ENCODE data around the gene PLA2G5.
"Not testable (repeated sequence)": the region's sequence is repeated elsewhere in the genome, so short reads cannot be mapped to it uniquely, and the experiment has no call there.

Gene PLA2G5
- total RNA-seq, result 0 reads per million in 3 donors

- no peak within 1 kb of the TSS for H3K4me3 ChIP-seq (ENCODE audit: insufficient read depth, low read depth, low read length, poor library complexity, severe bottlenecking)
- H3K36me3 ChIP-seq (ENCODE audit: control insufficient read depth, insufficient read depth, low read length), result no peaks in the 10 kb centered on the region
- no peaks in the 10 kb centered on the region for H3K9me3 ChIP-seq (ENCODE audit: control insufficient read depth, low read length)
- no peak for DNase-seq
- no peak within 1 kb of the TSS for H3K27ac ChIP-seq (ENCODE audit: insufficient read depth, low read length, poor library complexity, severe bottlenecking)
- H3K27me3 ChIP-seq (replicated peaks; ENCODE audit: control insufficient read depth, insufficient read depth, low read length, poor library complexity, severe bottlenecking), result no peaks in the 10 kb centered on the region
- H3K4me1 ChIP-seq (ENCODE audit: control insufficient read depth, insufficient read depth, low read length, poor library complexity, severe bottlenecking), result no peaks in the 10 kb centered on the region
Measured at GRCh38 chr1:20069874-20070273, at the start of gene PLA2G5. TSS of gene PLA2G5 (plus strand) at chr1:20070194. CDS start at chr1:20084831, 14,637 bp downstream.

GRCh38 chr1:20028125-20028524, 41.9 kb upstream of the PLA2G5 start:
- no peak overlapping the region for H3K27ac ChIP-seq (ENCODE audit: insufficient read depth, low read length, poor library complexity, severe bottlenecking)
- no peaks in the 10 kb centered on the region for H3K4me1 ChIP-seq (ENCODE audit: control insufficient read depth, insufficient read depth, low read length, poor library complexity, severe bottlenecking)
- no peak overlapping the region for H3K4me3 ChIP-seq (ENCODE audit: insufficient read depth, low read depth, low read length, poor library complexity, severe bottlenecking)
- no peak for DNase-seq
- H3K9me3 ChIP-seq (ENCODE audit: control insufficient read depth, low read length), result no peaks in the 10 kb centered on the region
- peaks cover 9% of the 10 kb centered on the region for H3K27me3 ChIP-seq (replicated peaks; ENCODE audit: control insufficient read depth, insufficient read depth, low read length, poor library complexity, severe bottlenecking)
- no peaks in the 10 kb centered on the region for H3K36me3 ChIP-seq (ENCODE audit: control insufficient read depth, insufficient read depth, low read length)

GRCh38 chr1:20028726-20029125, 41.3 kb upstream of the PLA2G5 start:
- no peak for DNase-seq
- Histone ChIP-seq H3K36me3 (ENCODE audit: control insufficient read depth, insufficient read depth, low read length) (no peaks in the 10 kb centered on the region), H3K27ac (ENCODE audit: insufficient read depth, low read length, poor library complexity, severe bottlenecking) (no peak overlapping the region), H3K27me3 (replicated peaks; ENCODE audit: control insufficient read depth, insufficient read depth, low read length, poor library complexity, severe bottlenecking) (peaks cover 9% of the 10 kb centered on the region), H3K4me1 (ENCODE audit: control insufficient read depth, insufficient read depth, low read length, poor library complexity, severe bottlenecking) (no peaks in the 10 kb centered on the region), H3K4me3 (ENCODE audit: insufficient read depth, low read depth, low read length, poor library complexity, severe bottlenecking) (no peak overlapping the region), H3K9me3 (ENCODE audit: control insufficient read depth, low read length) (no peaks in the 10 kb centered on the region)

GRCh38 chr1:20029178-20029912, 40.6 kb upstream of the PLA2G5 start:
- peaks cover 9% of the 10 kb centered on the region for H3K27me3 ChIP-seq (replicated peaks; ENCODE audit: control insufficient read depth, insufficient read depth, low read length, poor library complexity, severe bottlenecking)
- H3K4me1 ChIP-seq (ENCODE audit: control insufficient read depth, insufficient read depth, low read length, poor library complexity, severe bottlenecking), result no peaks in the 10 kb centered on the region
- H3K27ac ChIP-seq (ENCODE audit: insufficient read depth, low read length, poor library complexity, severe bottlenecking), result no peak overlapping the region
- no peak for DNase-seq
- no peak overlapping the region for H3K4me3 ChIP-seq (ENCODE audit: insufficient read depth, low read depth, low read length, poor library complexity, severe bottlenecking)
- no peaks in the 10 kb centered on the region for H3K36me3 ChIP-seq (ENCODE audit: control insufficient read depth, insufficient read depth, low read length)
- H3K9me3 ChIP-seq (ENCODE audit: control insufficient read depth, low read length), result no peaks in the 10 kb centered on the region

- not testable (repeated sequence) for H3K36me3 ChIP-seq (ENCODE audit: control insufficient read depth, insufficient read depth, low read length); H3K4me3 ChIP-seq (ENCODE audit: insufficient read depth, low read depth, low read length, poor library complexity, severe bottlenecking); H3K27ac ChIP-seq (ENCODE audit: insufficient read depth, low read length, poor library complexity, severe bottlenecking); DNase-seq; H3K4me1 ChIP-seq (ENCODE audit: control insufficient read depth, insufficient read depth, low read length, poor library complexity, severe bottlenecking); H3K9me3 ChIP-seq (ENCODE audit: control insufficient read depth, low read length); H3K27me3 ChIP-seq (replicated peaks; ENCODE audit: control insufficient read depth, insufficient read depth, low read length, poor library complexity, severe bottlenecking)
Measured at GRCh38 chr1:20030436-20031151, 39.4 kb upstream of the PLA2G5 start.

- Histone ChIP-seq H3K9me3 (ENCODE audit: control insufficient read depth, low read length) (no peaks in the 10 kb centered on the region), H3K36me3 (ENCODE audit: control insufficient read depth, insufficient read depth, low read length) (no peaks in the 10 kb centered on the region), H3K27ac (ENCODE audit: insufficient read depth, low read length, poor library complexity, severe bottlenecking) (no peak overlapping the region), H3K4me3 (ENCODE audit: insufficient read depth, low read depth, low read length, poor library complexity, severe bottlenecking) (no peak overlapping the region), H3K4me1 (ENCODE audit: control insufficient read depth, insufficient read depth, low read length, poor library complexity, severe bottlenecking) (no peaks in the 10 kb centered on the region), H3K27me3 (replicated peaks; ENCODE audit: control insufficient read depth, insufficient read depth, low read length, poor library complexity, severe bottlenecking) (peaks cover 9% of the 10 kb centered on the region)
- DNase-seq, result no peak
Measured at GRCh38 chr1:20031161-20031560, 38.8 kb upstream of the PLA2G5 start.

- Histone ChIP-seq H3K4me3 (ENCODE audit: insufficient read depth, low read depth, low read length, poor library complexity, severe bottlenecking) (no peak overlapping the region), H3K9me3 (ENCODE audit: control insufficient read depth, low read length) (no peaks in the 10 kb centered on the region), H3K36me3 (ENCODE audit: control insufficient read depth, insufficient read depth, low read length) (no peaks in the 10 kb centered on the region), H3K27me3 (replicated peaks; ENCODE audit: control insufficient read depth, insufficient read depth, low read length, poor library complexity, severe bottlenecking) (peaks cover 9% of the 10 kb centered on the region), H3K27ac (ENCODE audit: insufficient read depth, low read length, poor library complexity, severe bottlenecking) (no peak overlapping the region), H3K4me1 (ENCODE audit: control insufficient read depth, insufficient read depth, low read length, poor library complexity, severe bottlenecking) (no peaks in the 10 kb centered on the region)
- no peak for DNase-seq
Measured at GRCh38 chr1:20031836-20032235, 38.2 kb upstream of the PLA2G5 start.

- H3K4me3 ChIP-seq (ENCODE audit: insufficient read depth, low read depth, low read length, poor library complexity, severe bottlenecking), result no peak overlapping the region
- H3K27me3 ChIP-seq (replicated peaks; ENCODE audit: control insufficient read depth, insufficient read depth, low read length, poor library complexity, severe bottlenecking), result peaks cover 9% of the 10 kb centered on the region
- H3K36me3 ChIP-seq (ENCODE audit: control insufficient read depth, insufficient read depth, low read length), result no peaks in the 10 kb centered on the region
- DNase-seq, result no peak
- H3K27ac ChIP-seq (ENCODE audit: insufficient read depth, low read length, poor library complexity, severe bottlenecking), result no peak overlapping the region
- no peaks in the 10 kb centered on the region for H3K9me3 ChIP-seq (ENCODE audit: control insufficient read depth, low read length)
- H3K4me1 ChIP-seq (ENCODE audit: control insufficient read depth, insufficient read depth, low read length, poor library complexity, severe bottlenecking), result no peaks in the 10 kb centered on the region
Measured at GRCh38 chr1:20032425-20032824, 37.6 kb upstream of the PLA2G5 start.

- Histone ChIP-seq H3K36me3 (ENCODE audit: control insufficient read depth, insufficient read depth, low read length) (no peaks in the 10 kb centered on the region), H3K9me3 (ENCODE audit: control insufficient read depth, low read length) (no peaks in the 10 kb centered on the region), H3K27ac (ENCODE audit: insufficient read depth, low read length, poor library complexity, severe bottlenecking) (no peak overlapping the region), H3K4me3 (ENCODE audit: insufficient read depth, low read depth, low read length, poor library complexity, severe bottlenecking) (no peak overlapping the region), H3K4me1 (ENCODE audit: control insufficient read depth, insufficient read depth, low read length, poor library complexity, severe bottlenecking) (peaks cover 4% of the 10 kb centered on the region), H3K27me3 (replicated peaks; ENCODE audit: control insufficient read depth, insufficient read depth, low read length, poor library complexity, severe bottlenecking) (peaks cover 4% of the 10 kb centered on the region)
- no peak for DNase-seq
Measured at GRCh38 chr1:20033420-20033819, 36.6 kb upstream of the PLA2G5 start.

GRCh38 chr1:20035114-20035513, 34.9 kb upstream of the PLA2G5 start:
- Histone ChIP-seq H3K36me3 (ENCODE audit: control insufficient read depth, insufficient read depth, low read length) (no peaks in the 10 kb centered on the region), H3K4me3 (ENCODE audit: insufficient read depth, low read depth, low read length, poor library complexity, severe bottlenecking) (no peak overlapping the region), H3K9me3 (ENCODE audit: control insufficient read depth, low read length) (no peaks in the 10 kb centered on the region), H3K27ac (ENCODE audit: insufficient read depth, low read length, poor library complexity, severe bottlenecking) (no peak overlapping the region), H3K4me1 (ENCODE audit: control insufficient read depth, insufficient read depth, low read length, poor library complexity, severe bottlenecking) (peaks cover 4% of the 10 kb centered on the region), H3K27me3 (replicated peaks; ENCODE audit: control insufficient read depth, insufficient read depth, low read length, poor library complexity, severe bottlenecking) (no peaks in the 10 kb centered on the region)
- DNase-seq, result no peak

Measured in effector memory CD4-positive, alpha-beta T cell (primary cell).